Vagina (tissue), 2 donors: ENCODE results near the gene MCCC1. TPM values are rescaled to one million over a fixed set of nuclear protein-coding genes. Genes with fewer than 3 reads are reported as not detected.

ENCODE experiments used
- DNase-seq, 2 donors: peaks; one replicate each; pipeline ENCODE4 v3.0.0-alpha.2; 2017; ENCODE audit errors: extremely low spot score in 2 of 2
- H3K27ac ChIP-seq: fragments of 200-600 bp; sonication (generic); one replicate; pipeline ENCODE4 v1.5.1; 2019
- H3K27me3 ChIP-seq: fragments of 200-600 bp; sonication (generic); one replicate; pipeline ENCODE4 v1.5.1; 2019
- H3K36me3 ChIP-seq, 2 donors: fragments of 200-600 bp; sonication (generic); one replicate each; pipeline ENCODE4 v1.5.1; 2017 to 2019
- H3K4me1 ChIP-seq: fragments of 200-600 bp; sonication (generic); one replicate; pipeline ENCODE4 v1.5.1; 2019
- H3K4me3 ChIP-seq, 2 donors: fragments of 200-600 bp; sonication (generic); 1 replicate in 1 of 2; 2 replicates in 1 of 2; pipeline ENCODE4 v1.5.1; 2016 to 2019
- H3K9me3 ChIP-seq: fragments of 200-600 bp; sonication (generic); one replicate; pipeline ENCODE4 v1.5.1; 2019
- POLR2A ChIP-seq, 2 donors: fragments of 450-650 bp; IDR thresholded peaks; one replicate each; pipeline ENCODE4 v1.6.1; 2017; ENCODE audit warnings: antibody characterized with exemption in 2 of 2, mild to moderate bottlenecking in 2 of 2, moderate library complexity in 2 of 2
- POLR2AphosphoS5 ChIP-seq, 2 donors: sonication (generic); formaldehyde crosslinking; IDR thresholded peaks; one replicate each; pipeline ENCODE4 v1.9.0; 2017; ENCODE audit warnings: antibody characterized with exemption in 2 of 2, mild to moderate bottlenecking in 2 of 2, low read depth in 1 of 2; ENCODE audit not compliant: insufficient read depth in 1 of 2
- intact Hi-C: fragments of 100-400 bp; cut with DNase I; formaldehyde crosslinking; loops from one replicate; pipeline ENCODE4 v1.15.1; 2023
- total RNA-seq: library from RNA; depleted of rRNA; stranded (reverse); fragments of >200 nt; gene quantifications from one replicate; pipeline ENCODE4 v1.2.3, GENCODE V29; 2016
- TF ChIP-seq, protein P1 (sequence below), 3 experiments: fragments of 450-650 bp in 2 of 3; fragments of 200-600 bp in 1 of 3; sonication (generic) in 1 of 3; IDR thresholded peaks; one replicate each; pipeline ENCODE4 v1.5.1; 2017 to 2019; ENCODE audit warnings: antibody characterized with exemption in 3 of 3, mild to moderate bottlenecking in 2 of 3, moderate library complexity in 2 of 3

The MCCC1 gene
- total RNA-seq, 1 donor from 2014 or later = 47.4 TPM

DNA sequence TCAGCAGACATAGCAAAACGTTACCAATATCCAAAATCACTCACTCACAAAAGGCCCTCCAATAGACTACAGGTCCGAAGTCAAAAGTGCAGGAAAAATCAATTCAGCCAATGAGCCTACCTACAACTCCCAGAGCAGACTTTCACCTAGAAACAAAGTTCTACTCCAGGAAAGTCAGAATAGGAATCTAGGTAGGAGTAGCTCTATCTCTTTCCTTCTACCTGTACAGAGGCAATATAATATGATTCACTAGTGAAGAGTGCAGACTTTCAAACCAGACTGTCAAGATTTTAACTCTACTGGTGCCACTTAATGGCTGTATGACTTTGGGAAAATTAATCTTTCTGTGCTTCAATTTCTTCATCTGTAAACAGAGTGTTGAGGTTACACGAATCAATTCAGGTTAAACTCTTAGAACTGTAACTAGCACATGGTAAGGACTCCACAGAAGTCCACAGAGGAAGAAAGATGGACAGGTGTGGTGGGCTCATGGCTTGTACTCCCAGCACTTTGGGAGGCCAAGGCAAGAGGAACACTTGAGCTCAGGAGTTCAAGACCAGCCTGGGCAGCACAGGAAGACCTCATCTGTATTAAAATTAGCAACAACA is 128.4 kb downstream of the MCCC1 start:
- TF ChIP-seq POLR2A (IDR thresholded peaks at IDR 0.05) (no peak), POLR2AphosphoS5 (IDR thresholded peaks at IDR 0.05; ENCODE audit: insufficient read depth in 1 of 2, low read depth in 1 of 2) (no peak)
- TF ChIP-seq, protein P1, sequence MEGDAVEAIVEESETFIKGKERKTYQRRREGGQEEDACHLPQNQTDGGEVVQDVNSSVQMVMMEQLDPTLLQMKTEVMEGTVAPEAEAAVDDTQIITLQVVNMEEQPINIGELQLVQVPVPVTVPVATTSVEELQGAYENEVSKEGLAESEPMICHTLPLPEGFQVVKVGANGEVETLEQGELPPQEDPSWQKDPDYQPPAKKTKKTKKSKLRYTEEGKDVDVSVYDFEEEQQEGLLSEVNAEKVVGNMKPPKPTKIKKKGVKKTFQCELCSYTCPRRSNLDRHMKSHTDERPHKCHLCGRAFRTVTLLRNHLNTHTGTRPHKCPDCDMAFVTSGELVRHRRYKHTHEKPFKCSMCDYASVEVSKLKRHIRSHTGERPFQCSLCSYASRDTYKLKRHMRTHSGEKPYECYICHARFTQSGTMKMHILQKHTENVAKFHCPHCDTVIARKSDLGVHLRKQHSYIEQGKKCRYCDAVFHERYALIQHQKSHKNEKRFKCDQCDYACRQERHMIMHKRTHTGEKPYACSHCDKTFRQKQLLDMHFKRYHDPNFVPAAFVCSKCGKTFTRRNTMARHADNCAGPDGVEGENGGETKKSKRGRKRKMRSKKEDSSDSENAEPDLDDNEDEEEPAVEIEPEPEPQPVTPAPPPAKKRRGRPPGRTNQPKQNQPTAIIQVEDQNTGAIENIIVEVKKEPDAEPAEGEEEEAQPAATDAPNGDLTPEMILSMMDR (IDR thresholded peaks at IDR 0.05) = no peak
- intact Hi-C loops = no loop called here
- Histone ChIP-seq H3K36me3 (no peaks in the 10 kb centered on the region), H3K4me1 (peaks cover 27% of the 10 kb centered on the region), H3K9me3 (no peaks in the 10 kb centered on the region), H3K27me3 (no peaks in the 10 kb centered on the region), H3K4me3 (no peak overlapping the region), H3K27ac (no peak overlapping the region)
- no peak for DNase-seq

- H3K27me3 ChIP-seq = no peaks in the 10 kb centered on the region
- no peaks in the 10 kb centered on the region for H3K36me3 ChIP-seq
- H3K9me3 ChIP-seq = no peaks in the 10 kb centered on the region
- H3K4me1 ChIP-seq = peaks cover 27% of the 10 kb centered on the region
- no peak overlapping the region for H3K4me3 ChIP-seq
- intact Hi-C loops = no loop called here
- TF ChIP-seq, protein P1 (IDR thresholded peaks at IDR 0.05) = no peak
- TF ChIP-seq POLR2A (IDR thresholded peaks at IDR 0.05) (no peak), POLR2AphosphoS5 (IDR thresholded peaks at IDR 0.05; ENCODE audit: insufficient read depth in 1 of 2, low read depth in 1 of 2) (no peak)
- no peak for DNase-seq
- H3K27ac ChIP-seq = no peak overlapping the region
These were observed 129.4 kb downstream of the MCCC1 start for GRCh38 chr3:182969853-182970252.

GRCh38 chr3:182969277-182969676 is 130.0 kb downstream of the MCCC1 start:
- Histone ChIP-seq H3K4me1 (peaks cover 27% of the 10 kb centered on the region), H3K4me3 (no peak overlapping the region), H3K9me3 (no peaks in the 10 kb centered on the region), H3K36me3 (no peaks in the 10 kb centered on the region), H3K27me3 (no peaks in the 10 kb centered on the region), H3K27ac (no peak overlapping the region)
- no peak for DNase-seq
- intact Hi-C loops = no loop called here
- TF ChIP-seq POLR2AphosphoS5 (IDR thresholded peaks at IDR 0.05; ENCODE audit: insufficient read depth in 1 of 2, low read depth in 1 of 2) (no peak), POLR2A (IDR thresholded peaks at IDR 0.05) (no peak)
- TF ChIP-seq, protein P1 (IDR thresholded peaks at IDR 0.05) = no peak

DNA sequence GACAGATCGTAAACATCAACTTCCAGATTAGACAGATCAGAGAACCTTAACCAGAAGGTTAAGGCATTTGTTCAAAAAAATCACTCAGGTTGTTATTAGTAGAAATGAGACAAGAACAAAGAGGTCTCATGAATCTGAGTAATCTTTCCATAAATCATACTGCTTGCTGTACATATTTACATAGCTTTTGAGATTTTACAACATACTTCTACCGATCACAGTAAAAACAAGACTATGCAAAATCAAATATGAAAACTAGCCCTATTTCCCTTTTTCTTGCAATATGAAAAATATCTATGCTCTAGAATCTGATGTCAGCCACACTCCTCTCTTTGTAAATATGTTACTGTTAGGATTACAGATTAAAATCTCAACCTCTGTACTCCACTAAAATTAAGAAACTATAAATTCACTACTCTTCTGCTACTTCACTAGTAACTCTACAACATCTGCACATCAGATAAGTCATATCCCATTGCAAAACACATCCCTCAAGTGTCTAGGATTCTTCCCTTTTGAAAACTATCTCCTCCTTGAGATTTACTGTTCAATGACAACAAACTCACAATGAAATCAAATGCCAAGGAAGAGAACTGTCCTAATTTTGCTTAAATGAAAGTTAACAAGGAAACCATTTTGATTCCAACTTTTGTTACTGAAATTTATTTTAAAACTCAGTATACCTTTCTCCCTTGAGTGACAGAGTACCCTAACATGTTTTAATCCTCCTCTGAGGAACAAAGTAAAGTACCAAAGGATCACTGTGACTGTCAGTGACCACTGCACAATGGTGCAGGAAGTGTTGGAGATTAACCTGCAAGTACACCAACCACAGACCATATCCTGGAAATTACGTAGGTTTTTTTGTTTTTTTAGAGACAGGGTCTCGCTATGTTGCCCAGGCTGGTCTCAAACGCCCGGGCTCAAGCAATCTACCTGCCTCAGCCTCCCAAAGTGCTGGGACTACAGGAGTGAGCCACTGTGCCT is 131.8 kb downstream of the MCCC1 start:
- DNase-seq = no peak
- no peak overlapping the region for H3K27ac ChIP-seq
- H3K4me1 ChIP-seq = peaks cover 31% of the 10 kb centered on the region
- intact Hi-C loops = no loop called here
- no peaks in the 10 kb centered on the region for H3K9me3 ChIP-seq
- H3K27me3 ChIP-seq = no peaks in the 10 kb centered on the region
- no peaks in the 10 kb centered on the region for H3K36me3 ChIP-seq
- TF ChIP-seq, protein P1 (IDR thresholded peaks at IDR 0.05) = no peak
- TF ChIP-seq POLR2AphosphoS5 (IDR thresholded peaks at IDR 0.05; ENCODE audit: insufficient read depth in 1 of 2, low read depth in 1 of 2) (no peak), POLR2A (IDR thresholded peaks at IDR 0.05) (no peak)
- H3K4me3 ChIP-seq = no peak overlapping the region
